BLaER1 treated with 17β-estradiol and CSF1 and Interleukin-3, amounts not matched to agents 10 nM and 100 nM (cell line): ENCODE measurements around the gene SPNS3.

Source experiments
- H3K27ac ChIP-seq, 11 experiments: shearing (Covaris generic); formaldehyde crosslinking; 2 replicates each; pipeline ENCODE4 v1.8.1; 2022
- H3K27me3 ChIP-seq, 11 experiments: shearing (Covaris generic); formaldehyde crosslinking; 2 replicates each; pipeline ENCODE4 v1.8.1; 2022
- H3K36me3 ChIP-seq, 11 experiments: shearing (Covaris generic); formaldehyde crosslinking; 2 replicates each; pipeline ENCODE4 v1.8.1; 2022
- H3K4me1 ChIP-seq, 10 experiments: shearing (Covaris generic); formaldehyde crosslinking; 2 replicates each; pipeline ENCODE4 v1.8.1; 2022
- H3K4me2 ChIP-seq, 11 experiments: shearing (Covaris generic); formaldehyde crosslinking; 2 replicates each; pipeline ENCODE4 v1.8.1; 2022
- H3K4me3 ChIP-seq, 10 experiments: shearing (Covaris generic); formaldehyde crosslinking; 2 replicates each; pipeline ENCODE4 v1.8.1; 2022
- H3K9ac ChIP-seq, 11 experiments: shearing (Covaris generic); formaldehyde crosslinking; 2 replicates each; pipeline ENCODE4 v1.8.1; 2022
- H3K9me3 ChIP-seq, 11 experiments: shearing (Covaris generic); formaldehyde crosslinking; replicated peaks in 1 of 11; 2 replicates each; pipeline ENCODE4 v1.8.1; 2022
- H4K20me1 ChIP-seq, 11 experiments: shearing (Covaris generic); formaldehyde crosslinking; 2 replicates each; pipeline ENCODE4 v1.8.1; 2022
- Cebpa-rat ChIP-seq, 11 experiments: shearing (Covaris generic); IDR thresholded peaks; 2 replicates each; pipeline ENCODE4 v1.8.1; 2022

SPNS3 gene

GRCh38 chr17:4515501-4515900 is 81.8 kb downstream of the SPNS3 start:
- H3K4me3 ChIP-seq = no peak overlapping the region
- peak overlapping the region in 7 of 11 experiments; percentile 10 to 60 (median 44); a peak in 14 of 22 replicates for H3K27ac ChIP-seq
- H3K36me3 ChIP-seq = no peaks in the 10 kb centered on the region
- H3K4me2 ChIP-seq = peak overlapping the region in 10 of 11 experiments; percentile 23 to 79 (median 70); a peak in 20 of 22 replicates
- H3K9me3 ChIP-seq = no peaks in the 10 kb centered on the region
- H3K9ac ChIP-seq = peak overlapping the region in 5 of 11 experiments; percentile 27 to 57 (median 42); a peak in 8 of 22 replicates
- H3K4me1 ChIP-seq = peaks cover 56 to 97% (median 84%) of the 10 kb centered on the region in 10 experiments
- H3K27me3 ChIP-seq = no peaks in the 10 kb centered on the region
- H4K20me1 ChIP-seq = peaks cover 0 to 5% (median 0%) of the 10 kb centered on the region in 11 experiments; a peak in 4 of 22 replicates
- no peak for TF ChIP-seq Cebpa-rat (IDR thresholded peaks at IDR 0.05)

GRCh38 chr17:4516735-4517134 is 83.0 kb downstream of the SPNS3 start:
- TF ChIP-seq Cebpa-rat (IDR thresholded peaks at IDR 0.05) = no peak
- Histone ChIP-seq H3K27ac (peak overlapping the region in 6 of 11 experiments; percentile 23 to 45 (median 39); a peak in 7 of 22 replicates), H3K4me2 (peak overlapping the region in 9 of 11 experiments; percentile 2 to 68 (median 18); a peak in 8 of 22 replicates), H3K27me3 (no peaks in the 10 kb centered on the region), H3K4me3 (no peak overlapping the region), H3K9me3 (no peaks in the 10 kb centered on the region), H3K9ac (no peak overlapping the region; a peak in 2 of 22 replicates), H3K36me3 (no peaks in the 10 kb centered on the region), H3K4me1 (peaks cover 47 to 97% (median 84%) of the 10 kb centered on the region in 10 experiments), H4K20me1 (no peaks in the 10 kb centered on the region)

DNA sequence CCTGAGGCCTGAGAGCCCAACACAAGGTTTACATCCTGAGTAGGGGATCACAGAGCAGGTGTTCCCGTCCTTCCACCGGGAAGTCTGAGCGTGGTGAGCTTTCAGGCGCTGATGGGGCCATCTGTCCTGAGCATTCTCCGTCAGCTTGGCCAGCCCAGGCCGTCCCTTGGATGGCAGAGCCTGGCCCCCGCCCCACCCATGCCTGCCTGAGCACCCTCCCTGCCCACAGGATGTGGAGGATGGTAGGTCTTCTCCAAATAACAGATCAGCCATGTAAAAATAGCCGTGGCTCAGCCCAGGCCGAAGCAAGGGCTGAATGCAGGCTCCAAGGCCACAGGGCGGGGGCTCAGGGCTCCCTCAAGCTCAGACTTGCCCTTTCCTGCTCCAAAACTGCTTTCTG is 85.2 kb downstream of the SPNS3 start:
- no peaks in the 10 kb centered on the region for H3K27me3 ChIP-seq
- H3K4me1 ChIP-seq = peaks cover 51 to 100% (median 89%) of the 10 kb centered on the region in 10 experiments
- TF ChIP-seq Cebpa-rat (IDR thresholded peaks at IDR 0.05) = no peak
- no peaks in the 10 kb centered on the region for H3K9me3 ChIP-seq
- peak overlapping the region in 10 of 11 experiments; percentile 69 to 97 (median 88); a peak in 21 of 22 replicates for H3K27ac ChIP-seq
- H3K4me3 ChIP-seq = peak overlapping the region in 7 of 10 experiments; percentile 3 to 55 (median 33); a peak in 11 of 20 replicates
- no peaks in the 10 kb centered on the region for H3K36me3 ChIP-seq
- H3K9ac ChIP-seq = peak overlapping the region; percentile 4 to 80 (median 75); a peak in 21 of 22 replicates
- H4K20me1 ChIP-seq = no peaks in the 10 kb centered on the region
- H3K4me2 ChIP-seq = peak overlapping the region; percentile 73 to 99 (median 93)

DNA sequence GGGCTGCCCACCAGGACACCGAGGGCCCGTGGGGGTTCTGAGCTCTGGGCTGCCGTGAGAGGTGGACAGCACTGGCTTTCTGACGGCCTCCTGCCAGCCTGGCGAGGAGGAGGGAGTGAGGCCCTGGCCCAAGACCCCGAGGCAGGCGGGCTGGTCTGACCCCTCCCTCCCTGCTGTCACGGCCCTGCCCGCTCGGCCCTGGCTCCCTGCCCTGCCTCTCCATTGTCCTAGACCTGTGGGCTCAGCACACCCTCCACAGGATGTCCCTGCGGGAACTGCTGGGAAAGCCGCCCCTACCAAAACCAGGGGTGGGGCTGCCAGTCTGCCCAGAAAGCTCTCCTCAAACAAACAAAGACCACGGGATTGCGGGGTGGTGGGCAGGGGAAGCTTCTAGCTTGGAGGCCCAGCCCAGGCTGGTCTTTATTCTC is 85.6 kb downstream of the SPNS3 start:
- Histone ChIP-seq H3K9me3 (no peaks in the 10 kb centered on the region), H3K4me1 (peaks cover 54 to 100% (median 90%) of the 10 kb centered on the region in 10 experiments), H3K4me3 (peak overlapping the region in 7 of 10 experiments; percentile 0 to 55 (median 33); a peak in 11 of 20 replicates), H3K27me3 (no peaks in the 10 kb centered on the region), H4K20me1 (no peaks in the 10 kb centered on the region), H3K9ac (peak overlapping the region; percentile 4 to 80 (median 75); a peak in 21 of 22 replicates), H3K4me2 (peak overlapping the region; percentile 73 to 99 (median 93)), H3K27ac (peak overlapping the region in 10 of 11 experiments; percentile 69 to 97 (median 88); a peak in 21 of 22 replicates), H3K36me3 (no peaks in the 10 kb centered on the region)
- no peak for TF ChIP-seq Cebpa-rat (IDR thresholded peaks at IDR 0.05)

- Histone ChIP-seq H3K27ac (peak overlapping the region in 9 of 11 experiments; percentile 84 to 97 (median 88); a peak in 18 of 22 replicates), H3K36me3 (no peaks in the 10 kb centered on the region), H3K4me3 (peak overlapping the region in 3 of 10 experiments; percentile 3 to 44 (median 42); a peak in 3 of 20 replicates), H3K27me3 (no peaks in the 10 kb centered on the region), H3K9ac (peak overlapping the region in 10 of 11 experiments; percentile 4 to 80 (median 75); a peak in 18 of 22 replicates), H4K20me1 (no peaks in the 10 kb centered on the region), H3K4me1 (peaks cover 54 to 100% (median 95%) of the 10 kb centered on the region in 10 experiments), H3K9me3 (no peaks in the 10 kb centered on the region), H3K4me2 (peak overlapping the region; percentile 73 to 99 (median 93))
- no peak for TF ChIP-seq Cebpa-rat (IDR thresholded peaks at IDR 0.05)
Measured at GRCh38 chr17:4520060-4520893, 86.5 kb downstream of the SPNS3 start.

GRCh38 chr17:4520894-4521600 is 87.3 kb downstream of the SPNS3 start:
- Histone ChIP-seq H3K27ac (peak overlapping the region in 8 of 11 experiments; percentile 22 to 97 (median 91); a peak in 15 of 22 replicates), H3K9ac (peak overlapping the region in 7 of 11 experiments; percentile 21 to 85 (median 81); a peak in 12 of 22 replicates), H3K4me3 (peak overlapping the region in 3 of 10 experiments; percentile 49 to 57 (median 54); a peak in 3 of 20 replicates), H3K4me2 (peak overlapping the region in 10 of 11 experiments; percentile 77 to 99 (median 94); a peak in 18 of 22 replicates), H3K36me3 (no peaks in the 10 kb centered on the region), H3K27me3 (no peaks in the 10 kb centered on the region), H3K4me1 (peaks cover 56 to 100% (median 90%) of the 10 kb centered on the region in 10 experiments), H4K20me1 (no peaks in the 10 kb centered on the region), H3K9me3 (no peaks in the 10 kb centered on the region)
- TF ChIP-seq Cebpa-rat (IDR thresholded peaks at IDR 0.05) = no peak

GRCh38 chr17:4522661-4523060 is 88.9 kb downstream of the SPNS3 start:
- no peak for TF ChIP-seq Cebpa-rat (IDR thresholded peaks at IDR 0.05)
- Histone ChIP-seq H3K4me1 (peaks cover 52 to 94% (median 87%) of the 10 kb centered on the region in 10 experiments), H3K36me3 (no peaks in the 10 kb centered on the region), H3K27ac (peak overlapping the region in 10 of 11 experiments; percentile 2 to 97 (median 88); a peak in 19 of 22 replicates), H3K9ac (peak overlapping the region in 10 of 11 experiments; percentile 28 to 85 (median 78); a peak in 18 of 22 replicates), H3K9me3 (no peaks in the 10 kb centered on the region), H3K4me3 (peak overlapping the region in 8 of 10 experiments; percentile 0 to 57 (median 50); a peak in 14 of 20 replicates), H3K4me2 (peak overlapping the region; percentile 57 to 99 (median 93)), H4K20me1 (no peaks in the 10 kb centered on the region), H3K27me3 (no peaks in the 10 kb centered on the region; a peak in 1 of 22 replicates)

DNA sequence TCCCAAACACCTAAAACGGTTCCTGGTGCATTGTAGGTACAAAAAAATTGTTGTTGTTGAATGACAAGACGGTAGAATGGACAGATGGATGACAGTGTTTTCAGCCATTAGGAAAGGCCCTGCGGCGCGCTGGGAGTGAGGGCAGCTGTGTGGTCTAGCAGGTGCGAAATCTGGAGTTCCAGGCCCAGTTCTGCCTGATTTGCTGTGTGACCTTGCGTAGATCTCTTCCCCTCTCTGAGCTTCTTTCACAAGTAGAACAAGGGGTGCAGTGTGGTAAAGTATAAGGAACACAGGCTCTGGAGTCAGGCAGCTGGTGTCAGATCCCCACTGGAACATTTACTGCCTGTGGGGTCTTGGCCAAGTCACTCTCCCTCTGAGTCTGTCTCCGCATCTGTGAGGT is 90.2 kb downstream of the SPNS3 start:
- peak overlapping the region in 5 of 10 experiments; percentile 0 to 57 (median 54); a peak in 5 of 20 replicates for H3K4me3 ChIP-seq
- H3K4me1 ChIP-seq = peaks cover 41 to 94% (median 88%) of the 10 kb centered on the region in 10 experiments
- no peaks in the 10 kb centered on the region for H3K9me3 ChIP-seq
- H4K20me1 ChIP-seq = no peaks in the 10 kb centered on the region
- H3K9ac ChIP-seq = peak overlapping the region in 10 of 11 experiments; percentile 28 to 85 (median 78); a peak in 17 of 22 replicates
- no peak for TF ChIP-seq Cebpa-rat (IDR thresholded peaks at IDR 0.05)
- no peaks in the 10 kb centered on the region for H3K36me3 ChIP-seq
- H3K4me2 ChIP-seq = peak overlapping the region; percentile 57 to 99 (median 93); a peak in 21 of 22 replicates
- peak overlapping the region in 9 of 11 experiments; percentile 58 to 97 (median 88); a peak in 18 of 22 replicates for H3K27ac ChIP-seq
- H3K27me3 ChIP-seq = no peaks in the 10 kb centered on the region; a peak in 1 of 22 replicates
